Gastroesophageal sphincter (tissue), 4 donors: ENCODE data around the gene NR1H2. TPM values are rescaled to one million over a fixed set of nuclear protein-coding genes. Genes with fewer than 3 reads are reported as not detected.

Source experiments
- ATAC-seq: fragments of 150-250 bp; one replicate; pipeline ENCODE4 v1.9.1; 2016; ENCODE audit warnings: mild to moderate bottlenecking, moderate library complexity
- H3K27ac ChIP-seq, 4 donors: fragments of 200-600 bp; sonication (generic) in 3 of 4; 1 replicate in 3 of 4; 2 replicates in 1 of 4; pipeline ENCODE4 v1.5.1; 2016 to 2019
- H3K27me3 ChIP-seq: fragments of 200-600 bp; sonication (generic); one replicate; pipeline ENCODE4 v1.5.1; 2019
- H3K36me3 ChIP-seq, 2 donors: fragments of 200-600 bp; sonication (generic); one replicate each; pipeline ENCODE4 v1.5.1; 2019; ENCODE audit warnings: control low read depth in 1 of 2
- H3K4me1 ChIP-seq, 3 donors: fragments of 200-600 bp; sonication (generic); 1 replicate in 2 of 3; 2 replicates in 1 of 3; pipeline ENCODE4 v1.5.1; 2016 to 2019; ENCODE audit warnings: control low read depth in 2 of 3
- H3K4me3 ChIP-seq, 2 donors: fragments of 200-600 bp; sonication (generic); one replicate each; pipeline ENCODE4 v1.5.1; 2019; ENCODE audit warnings: mild to moderate bottlenecking in 1 of 2, moderate library complexity in 1 of 2
- H3K9me3 ChIP-seq, 3 donors: fragments of 200-600 bp; sonication (generic); one replicate each; pipeline ENCODE4 v1.5.1; 2017 to 2019; ENCODE audit warnings: control low read depth in 2 of 3
- EP300 ChIP-seq: sonication (generic); formaldehyde crosslinking; IDR thresholded peaks from one replicate; pipeline ENCODE4 v1.6.1; 2017; ENCODE audit warnings: antibody characterized with exemption, mild to moderate bottlenecking
- POLR2A ChIP-seq, 2 donors: fragments of 450-650 bp; IDR thresholded peaks; one replicate each; pipeline ENCODE4 v1.6.1; 2017; ENCODE audit warnings: antibody characterized with exemption in 2 of 2, mild to moderate bottlenecking in 2 of 2, moderate library complexity in 1 of 2
- POLR2AphosphoS5 ChIP-seq: sonication (generic); formaldehyde crosslinking; IDR thresholded peaks from one replicate; pipeline ENCODE4 v1.6.1; 2017; ENCODE audit warnings: antibody characterized with exemption
- WGBS, 2 donors: methylation state at CpG; one replicate each; pipeline ENCODE4 v1.1.5; 2018; ENCODE audit warnings: low coverage in 1 of 2; 5-methylcytosine and 5-hydroxymethylcytosine counted together
- total RNA-seq, 4 donors: library from RNA; depleted of rRNA; stranded (reverse); fragments of >200 nt; gene quantifications; one replicate each; pipeline ENCODE4 v1.1.0, GENCODE V29; 2016
- TF ChIP-seq, protein P1 (sequence below), 4 experiments: fragments of 200-600 bp in 2 of 4; fragments of 450-650 bp in 2 of 4; sonication (generic) in 1 of 4; IDR thresholded peaks; one replicate each; pipeline ENCODE4 v1.5.1; 2017 to 2019; ENCODE audit warnings: antibody characterized with exemption in 4 of 4, mild to moderate bottlenecking in 2 of 4, moderate library complexity in 2 of 4

Gene NR1H2
- total RNA-seq, 4 donors from 2014 or later = 138 to 191 (median 145) TPM

DNA sequence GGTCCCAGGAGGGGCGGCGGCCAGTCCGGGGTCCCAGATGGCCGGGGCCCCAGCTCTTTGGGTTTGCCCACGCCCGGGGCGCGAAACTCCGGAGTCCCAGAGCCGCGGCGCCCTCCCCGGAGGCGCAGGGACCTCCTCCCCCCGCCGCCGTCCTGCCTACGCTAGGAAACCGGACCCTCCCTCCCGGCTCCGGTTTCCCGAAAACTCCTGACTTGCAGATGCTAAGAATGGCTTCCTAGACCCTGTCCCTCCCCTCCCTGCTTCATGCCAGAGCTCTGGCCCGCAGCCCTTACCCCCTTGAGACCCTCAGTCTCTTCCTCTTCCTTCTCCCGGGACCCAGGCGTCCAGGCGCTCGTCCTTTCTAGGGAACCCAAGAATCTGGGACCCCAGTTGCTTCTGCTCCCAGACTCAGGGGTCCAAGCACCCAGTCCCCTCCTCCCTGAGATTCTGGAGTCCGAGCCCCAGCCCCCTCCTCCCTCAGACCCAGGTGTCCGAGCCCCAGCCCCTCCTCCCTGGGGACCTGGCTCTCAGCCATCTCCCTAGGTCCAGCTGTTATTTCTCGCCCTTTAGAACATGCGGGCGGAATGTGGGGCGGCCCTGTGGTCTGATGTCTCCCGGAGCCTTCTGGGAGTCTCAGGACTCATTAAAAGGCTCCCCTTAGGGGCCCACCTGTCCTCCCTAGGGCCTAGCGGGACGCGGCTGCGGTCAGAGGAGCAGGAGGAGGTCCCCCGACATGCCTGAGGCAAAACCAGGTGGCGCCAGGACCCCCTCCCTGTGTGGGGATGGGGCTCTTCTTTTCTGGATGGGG, 56.2 kb downstream of the NR1H2 start, which contains the start of gene MYBPC2:
Gene MYBPC2, plus strand, starts transcription at position 672 of the 808 bp plus-strand sequence. Its CDS starts 62 bp downstream, at position 734.
- no peak for ATAC-seq
- H3K36me3 ChIP-seq = no peaks in the 10 kb centered on the region
- 0% methylated on average over 10 of the region's 40 CpGs; no CpG with 5 or more reads in 1 of the 2 donors for WGBS, 2 donors
- TF ChIP-seq, protein P1, sequence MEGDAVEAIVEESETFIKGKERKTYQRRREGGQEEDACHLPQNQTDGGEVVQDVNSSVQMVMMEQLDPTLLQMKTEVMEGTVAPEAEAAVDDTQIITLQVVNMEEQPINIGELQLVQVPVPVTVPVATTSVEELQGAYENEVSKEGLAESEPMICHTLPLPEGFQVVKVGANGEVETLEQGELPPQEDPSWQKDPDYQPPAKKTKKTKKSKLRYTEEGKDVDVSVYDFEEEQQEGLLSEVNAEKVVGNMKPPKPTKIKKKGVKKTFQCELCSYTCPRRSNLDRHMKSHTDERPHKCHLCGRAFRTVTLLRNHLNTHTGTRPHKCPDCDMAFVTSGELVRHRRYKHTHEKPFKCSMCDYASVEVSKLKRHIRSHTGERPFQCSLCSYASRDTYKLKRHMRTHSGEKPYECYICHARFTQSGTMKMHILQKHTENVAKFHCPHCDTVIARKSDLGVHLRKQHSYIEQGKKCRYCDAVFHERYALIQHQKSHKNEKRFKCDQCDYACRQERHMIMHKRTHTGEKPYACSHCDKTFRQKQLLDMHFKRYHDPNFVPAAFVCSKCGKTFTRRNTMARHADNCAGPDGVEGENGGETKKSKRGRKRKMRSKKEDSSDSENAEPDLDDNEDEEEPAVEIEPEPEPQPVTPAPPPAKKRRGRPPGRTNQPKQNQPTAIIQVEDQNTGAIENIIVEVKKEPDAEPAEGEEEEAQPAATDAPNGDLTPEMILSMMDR (IDR thresholded peaks at IDR 0.05) = no peak
- TF ChIP-seq POLR2A (IDR thresholded peaks at IDR 0.05) (no peak), POLR2AphosphoS5 (no peak), EP300 (no peak)
- no peaks in the 10 kb centered on the region for H3K9me3 ChIP-seq
- H3K4me1 ChIP-seq = peaks cover 0 to 30% (median 7%) of the 10 kb centered on the region in 3 donors
- H3K27me3 ChIP-seq = peaks cover 74% of the 10 kb centered on the region
- peak within 1 kb of the TSS in 3 of 4 donors; percentile 58 to 72 (median 62) for H3K27ac ChIP-seq
- H3K4me3 ChIP-seq = peak within 1 kb of the TSS; percentile 36 to 67

Other genes with a start within 250 kb of the NR1H2 start
- not detected for gene IZUMO2, start 213.2 kb upstream of the NR1H2 start, total RNA-seq
- gene MYH14, start 172.8 kb upstream of the NR1H2 start, total RNA-seq = 1 to 10 TPM; 3.5 to 10.0 (median 6.1) TPM
- under 1 TPM in 3 of 4 donors, not detected in 1; 0.16 to 0.67 (median 0.58) TPM for gene KCNC3, start 47.1 kb upstream of the NR1H2 start, total RNA-seq
- 1 to 10 TPM in 1 of 4 donors, not detected in 3; 1.0 TPM for gene NAPSA, start 10.8 kb upstream of the NR1H2 start, total RNA-seq
- 10 to 100 TPM in 2 of 4 donors, 1 to 10 TPM in 2; 7.2 to 13.7 (median 10.3) TPM for gene POLD1, start 7.9 kb downstream of the NR1H2 start, total RNA-seq
- not detected for gene SPIB, start 42.5 kb downstream of the NR1H2 start, total RNA-seq
- not detected for gene MYBPC2, start 56.4 kb downstream of the NR1H2 start, total RNA-seq
- 10 to 100 TPM; 55.5 to 75.9 (median 71.5) TPM for gene EMC10, start 100.0 kb downstream of the NR1H2 start, total RNA-seq
- 1 to 10 TPM in 1 of 4 donors, under 1 TPM in 1, not detected in 2; 0.78 to 1.7 TPM for gene GARIN5A, start 100.4 kb downstream of the NR1H2 start, total RNA-seq
- 10 to 100 TPM; 16.1 to 39.8 (median 26.1) TPM for gene JOSD2, start 134.7 kb downstream of the NR1H2 start, total RNA-seq
- gene ASPDH, start 137.5 kb downstream of the NR1H2 start, total RNA-seq = not detected
- 1 to 10 TPM; 5.0 to 9.3 (median 7.6) TPM for gene LRRC4B, start 192.0 kb downstream of the NR1H2 start, total RNA-seq